Transverse colon (tissue), 4 donors: ENCODE results near the gene DNAJC10.

Experiments used
- CTCF ChIP-seq, 5 experiments: fragments of 200-600 bp in 3 of 5; fragments of 450-650 bp in 2 of 5; sonication (generic) in 3 of 5; IDR thresholded peaks; 1 replicate in 2 of 5; 2 replicates in 3 of 5; pipeline ENCODE4 v1.5.1; 2016 to 2017; ENCODE audit warnings: antibody characterized with exemption in 5 of 5, inconsistent platforms in 3 of 5, mild to moderate bottlenecking in 2 of 5, moderate library complexity in 1 of 5
- POLR2AphosphoS5 ChIP-seq, 3 donors: sonication (generic); formaldehyde crosslinking; IDR thresholded peaks; one replicate each; pipeline ENCODE4 v1.6.1; 2016; ENCODE audit warnings: antibody characterized with exemption in 3 of 3

- no peak for TF ChIP-seq CTCF (IDR thresholded peaks at IDR 0.05)
- TF ChIP-seq POLR2AphosphoS5 (IDR thresholded peaks at IDR 0.05), result no peak
These were observed 28.4 kb downstream of the DNAJC10 start for GRCh38 chr2:182744490-182744889.
